Measurements from ENCODE around the gene SLC35B1.
"Not testable (repeated sequence)": the region's sequence is repeated elsewhere in the genome, so short reads cannot be mapped to it uniquely, and the experiment has no call there.

The SLC35B1 gene

DNA sequence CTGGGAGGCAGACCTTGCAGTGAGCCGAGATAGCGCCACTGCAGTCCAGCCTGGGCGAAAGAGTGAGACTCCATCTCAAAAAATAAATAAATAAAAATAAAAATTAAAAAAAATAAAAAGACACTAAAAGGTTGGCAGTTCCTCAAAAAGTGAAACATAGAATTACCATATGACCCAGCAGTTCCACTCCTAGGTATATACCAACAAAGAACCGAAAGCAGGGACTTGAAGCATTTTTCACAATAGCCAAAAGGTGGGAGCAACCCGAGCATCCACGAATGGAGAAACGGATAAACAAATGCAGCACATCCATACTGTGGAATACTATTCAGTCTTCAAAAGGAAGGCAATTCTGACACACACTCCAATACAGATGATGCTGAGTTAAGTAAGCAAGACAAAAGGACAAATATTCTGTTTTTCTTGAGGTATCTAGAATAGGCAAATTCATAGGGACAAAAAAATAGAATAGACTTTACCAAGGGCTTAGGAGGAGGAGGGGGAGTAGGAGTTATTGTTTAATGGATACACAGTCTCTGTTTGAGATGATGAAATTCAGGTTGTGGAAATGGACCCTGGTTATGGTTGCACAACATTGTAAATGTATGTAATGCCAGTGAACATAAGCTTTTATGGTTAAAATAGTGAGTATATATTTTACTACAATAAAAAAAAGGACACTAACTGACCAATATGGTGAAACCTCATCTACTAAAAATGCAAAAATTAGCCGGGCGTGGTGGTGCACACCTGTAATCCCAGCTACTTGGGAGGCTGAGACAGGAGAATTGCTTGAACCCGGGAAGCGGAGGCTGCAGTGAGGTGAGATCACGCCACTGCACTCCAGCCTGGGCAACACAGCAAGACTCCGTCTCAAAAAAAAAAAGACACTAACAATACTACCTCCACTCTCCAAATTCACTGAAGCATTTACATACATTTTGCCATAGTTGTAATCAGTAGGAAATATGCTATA, 27.0 kb upstream of the SLC35B1 start:
- no peak for DNase-seq

GRCh38 chr17:49731435-49731831, 23.7 kb upstream of the SLC35B1 start:
- no peak for DNase-seq

DNA sequence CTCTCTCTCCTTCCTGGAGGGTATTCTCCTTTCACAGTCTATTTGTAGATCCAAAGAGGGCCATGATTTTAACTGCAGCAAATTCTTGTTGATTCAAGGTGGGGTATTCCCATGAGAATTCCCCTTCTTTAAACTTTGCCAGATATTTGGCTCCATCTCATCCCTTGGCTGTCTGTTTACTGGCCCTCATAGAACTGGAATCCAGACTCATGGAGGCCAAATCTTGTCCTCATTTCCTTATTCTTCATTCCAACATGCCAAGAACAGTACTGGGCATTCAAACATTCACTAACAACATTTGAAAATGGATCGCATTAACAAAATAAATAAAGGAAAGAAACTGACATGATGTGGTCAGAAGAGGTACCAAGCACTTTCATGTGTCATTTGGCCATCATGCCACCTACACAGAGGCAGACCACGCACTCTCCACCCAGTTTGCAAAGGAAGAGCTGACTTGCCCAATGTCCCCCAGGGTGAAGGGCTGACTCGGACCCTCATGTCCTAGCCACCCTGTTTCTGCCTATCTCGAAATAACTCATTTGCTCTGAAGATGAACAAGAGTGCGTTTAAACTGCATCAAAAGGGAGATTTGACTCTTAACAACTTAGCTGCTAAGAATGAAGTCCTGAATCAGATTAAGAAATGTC, 23.1 kb upstream of the SLC35B1 start:
- no peak for DNase-seq

DNA sequence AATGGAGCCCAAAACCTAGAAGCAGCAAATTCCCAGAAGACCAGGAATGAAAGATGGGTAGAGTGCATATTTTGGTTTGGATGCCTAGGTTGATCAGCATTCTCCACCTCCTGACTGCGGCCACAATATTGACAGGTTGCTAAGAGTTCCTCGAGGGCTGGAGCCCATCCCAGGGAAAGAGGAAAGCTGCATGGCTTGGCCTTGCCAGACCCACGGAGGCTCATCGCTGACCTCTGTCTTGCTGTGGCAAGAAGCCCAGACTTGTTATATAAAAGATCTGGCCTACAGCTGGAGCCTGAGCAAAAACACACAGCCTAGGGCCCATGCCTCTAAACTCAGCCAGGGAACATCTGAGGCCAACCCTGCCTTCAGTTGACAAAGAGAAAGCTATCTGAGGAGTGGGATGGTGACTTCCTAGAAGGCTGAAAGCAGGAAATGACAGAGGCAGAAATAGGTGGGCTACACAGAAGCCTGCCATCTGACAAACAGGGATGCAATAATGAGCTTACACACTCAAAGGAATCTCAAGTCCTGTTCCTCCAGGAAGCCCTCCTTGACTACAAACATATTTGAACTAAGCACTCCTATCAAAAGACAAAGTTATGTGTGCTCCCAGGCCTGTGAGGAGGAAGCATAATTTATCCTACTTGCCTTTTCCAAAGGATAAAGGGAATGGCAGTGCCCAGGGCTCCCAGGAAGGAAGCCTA, 22.5 kb upstream of the SLC35B1 start:
- DNase-seq = no peak

- no peak for DNase-seq
These were observed 21.3 kb upstream of the SLC35B1 start for GRCh38 chr17:49729069-49729468.

DNA sequence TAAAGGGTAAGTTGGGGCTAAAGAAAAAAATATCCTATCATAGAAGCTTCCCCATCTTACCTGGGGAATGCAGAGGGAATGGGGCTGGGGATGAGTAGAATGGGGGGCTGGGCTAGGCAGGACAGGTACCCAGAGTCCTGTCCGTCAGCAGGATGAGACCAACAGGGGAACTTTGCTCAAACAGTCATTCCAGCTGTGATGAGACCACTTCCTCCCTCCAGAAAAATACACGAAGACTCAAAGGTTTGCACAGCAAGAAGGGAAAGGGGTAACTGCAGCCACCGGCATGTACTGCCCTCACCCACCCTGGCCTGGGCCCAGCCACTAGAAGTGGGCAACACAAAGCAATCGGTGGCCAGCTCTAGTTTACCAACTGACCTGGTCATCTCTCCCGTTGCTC, 20.7 kb upstream of the SLC35B1 start:
- DNase-seq = peak in 1 of 4 experiments; percentile 12

GRCh38 chr17:49727380-49727779, 19.6 kb upstream of the SLC35B1 start:
- DNase-seq = no peak

- DNase-seq = no peak
These were observed 17.8 kb upstream of the SLC35B1 start for GRCh38 chr17:49725452-49726130.

DNA sequence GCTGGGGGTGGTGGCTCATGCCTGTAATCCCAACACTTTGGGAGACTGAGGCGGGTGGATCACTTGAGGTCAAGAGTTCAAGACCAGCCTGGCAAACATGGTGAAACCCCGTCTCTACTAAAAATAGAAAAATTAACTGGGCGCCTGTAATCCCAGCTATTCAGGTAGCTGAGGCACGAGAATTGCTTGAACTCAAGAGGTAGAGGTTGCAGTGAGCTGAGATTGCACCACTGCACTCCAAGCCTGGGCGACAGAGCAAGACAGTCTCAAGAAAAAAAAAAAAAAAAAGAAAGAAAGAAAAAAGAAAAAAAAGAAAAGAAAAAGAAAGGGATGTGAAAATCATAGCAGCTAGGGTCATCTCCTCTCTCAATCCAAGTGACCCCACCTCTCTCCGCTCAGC, 16.8 kb upstream of the SLC35B1 start:
- DNase-seq = not testable (repeated sequence)

GRCh38 chr17:49723423-49723822, 15.7 kb upstream of the SLC35B1 start:
- no peak for DNase-seq

DNA sequence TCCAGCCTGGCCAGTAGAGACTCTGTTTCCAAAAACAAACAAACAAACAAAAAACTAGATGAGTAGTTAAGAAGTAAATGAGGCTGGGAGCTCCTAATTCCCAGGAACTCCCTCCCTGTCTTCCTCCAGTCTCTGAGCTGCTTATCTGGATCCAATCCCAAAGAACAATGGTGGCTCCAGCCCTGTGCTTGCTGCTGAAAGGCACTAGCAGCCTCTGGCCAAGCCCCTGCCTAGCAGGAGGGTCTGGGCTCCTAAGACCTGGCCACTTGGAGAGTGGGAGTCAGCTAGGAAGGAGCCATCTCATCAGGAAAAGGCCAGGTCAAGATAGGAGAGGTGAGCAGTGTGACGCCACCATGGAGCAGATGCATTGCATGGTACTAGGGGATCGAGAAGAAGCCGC, 14.3 kb upstream of the SLC35B1 start:
- no peak for DNase-seq

GRCh38 chr17:49717371-49717861, 9.7 kb upstream of the SLC35B1 start:
- no peak for DNase-seq

- no peak for DNase-seq
These were observed 9.1 kb upstream of the SLC35B1 start for GRCh38 chr17:49716668-49717364.

DNA sequence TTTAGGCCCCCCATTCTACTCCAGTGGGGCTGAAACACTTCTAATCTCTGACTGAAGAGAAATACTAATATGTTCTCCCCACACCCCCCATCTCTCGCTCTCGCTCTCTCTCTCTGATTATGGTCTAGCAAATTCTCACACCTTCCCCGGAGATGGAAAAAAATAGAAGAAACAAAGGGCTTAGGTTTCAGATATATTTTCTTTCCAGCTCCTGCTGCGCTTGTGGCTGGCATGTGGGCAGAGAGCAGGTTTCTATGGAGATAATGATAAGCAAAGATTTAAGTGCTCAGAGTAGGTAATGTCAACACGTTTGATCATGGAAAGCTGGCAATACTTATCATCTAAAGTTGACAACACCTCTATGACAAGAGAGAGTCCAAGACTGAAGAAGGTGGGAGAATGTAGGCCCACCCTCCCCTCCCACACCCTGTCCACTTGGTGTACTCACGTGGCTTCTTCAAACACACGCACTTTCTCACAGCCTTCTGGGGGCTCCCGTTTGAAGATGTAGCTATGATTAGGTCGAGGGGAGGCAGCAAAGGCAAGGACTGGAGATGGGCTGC, 8.0 kb upstream of the SLC35B1 start:
- no peak for DNase-seq

DNA sequence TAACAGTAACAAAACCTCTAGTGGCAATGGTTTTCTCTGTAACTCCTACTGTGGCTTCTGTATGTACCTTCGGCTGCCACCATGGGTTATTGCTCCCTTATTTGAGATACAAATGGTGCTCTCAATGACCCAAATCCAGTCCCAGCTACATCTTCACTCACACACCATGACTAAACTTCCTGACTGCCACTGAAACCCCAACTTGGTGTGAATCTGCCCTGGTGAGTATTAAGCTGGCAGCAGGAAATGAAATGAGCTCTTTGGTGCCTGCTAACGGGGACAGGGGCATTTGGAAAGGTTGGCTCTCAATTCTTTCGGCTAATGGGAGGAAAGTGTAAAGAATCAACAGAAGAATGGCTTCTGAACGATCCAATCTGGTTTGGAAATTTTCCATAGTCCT, 7.5 kb upstream of the SLC35B1 start:
- no peak for DNase-seq

- DNase-seq = peak in 2 of 4 experiments; percentile 16 to 26
These were observed 885 bp upstream of the SLC35B1 start for GRCh38 chr17:49708515-49709183.

DNA sequence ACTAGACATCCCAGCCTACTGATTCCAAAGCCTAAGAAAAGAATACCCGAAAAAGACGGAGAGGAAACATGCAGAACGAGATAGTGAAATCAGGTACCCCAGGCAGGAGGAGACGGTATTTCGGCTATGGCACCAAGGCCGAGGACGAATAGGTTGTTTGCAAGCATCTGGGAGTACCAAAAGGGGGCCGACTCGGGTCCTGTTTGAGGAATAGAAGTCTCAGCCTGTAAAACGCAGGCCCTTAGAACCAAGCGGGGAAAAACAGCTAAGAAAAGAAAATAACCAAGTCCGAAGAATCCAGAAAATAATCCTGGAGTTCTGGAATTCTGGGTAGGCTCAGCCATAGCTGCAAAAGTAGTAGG, 537 bp downstream of the SLC35B1 start:
- peak in 2 of 4 experiments; percentile 22 to 25 for DNase-seq

GRCh38 chr17:49705254-49705653, 2.5 kb downstream of the SLC35B1 start:
- no peak for DNase-seq

DNA sequence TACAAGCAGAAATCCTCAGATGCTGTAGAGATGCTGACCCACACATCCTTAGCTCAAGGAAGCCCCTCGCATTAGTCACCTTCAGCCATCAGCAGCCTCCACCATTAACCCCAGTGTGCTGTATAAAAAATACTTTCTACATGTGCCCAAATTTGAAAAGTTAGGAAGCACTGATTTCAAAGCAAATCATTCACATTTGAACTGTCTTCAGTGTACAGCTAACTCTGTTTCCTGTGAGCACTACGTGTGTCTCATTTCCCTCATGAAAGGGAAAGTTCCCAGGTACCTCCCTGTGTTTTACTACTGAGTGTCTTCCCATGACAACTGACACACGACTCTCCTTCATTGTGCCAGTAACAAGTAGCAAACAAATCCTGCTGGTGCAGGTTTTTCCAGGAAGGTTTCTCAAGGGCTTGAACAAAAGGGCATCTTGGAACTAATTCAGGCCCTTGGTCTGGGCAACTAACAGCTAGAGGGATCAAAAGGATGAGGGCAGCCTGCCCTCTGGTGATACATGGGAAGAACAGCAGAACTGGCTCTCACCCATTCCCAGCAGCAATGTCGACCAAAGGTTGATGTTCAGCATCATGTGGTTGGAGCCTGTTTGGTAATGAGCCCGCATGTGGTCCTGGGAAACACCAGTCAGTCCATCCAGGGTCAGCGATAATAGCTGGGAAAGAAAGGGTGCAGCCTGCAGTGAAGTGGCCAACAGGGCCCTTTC, 4.0 kb downstream of the SLC35B1 start:
- peak; percentile 53 to 66 (median 58) for DNase-seq

DNA sequence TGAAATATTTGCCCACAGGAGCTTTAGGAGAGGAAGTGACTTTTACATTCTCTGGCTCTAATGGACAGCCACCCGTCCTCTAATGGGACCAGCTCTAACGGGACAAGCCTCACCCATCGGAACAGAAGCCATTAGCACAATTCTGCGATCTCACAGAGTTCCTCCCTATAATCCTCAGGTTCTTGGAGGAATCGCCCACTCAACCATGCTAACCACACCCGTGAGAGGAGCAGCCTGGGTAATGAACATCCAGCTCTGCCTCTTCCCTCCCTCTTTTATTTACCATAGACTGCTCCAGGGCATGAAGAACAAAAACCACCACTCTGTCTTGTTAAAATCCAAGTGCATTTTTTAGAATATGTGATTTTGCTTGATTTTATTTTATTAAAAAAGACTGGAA, 6.8 kb downstream of the SLC35B1 start:
- no peak for DNase-seq

All from suppressor macrophage (primary cell).